Measurements from ENCODE around the gene ALK. TPM values are rescaled to one million over a fixed set of nuclear protein-coding genes. Genes with fewer than 3 reads are reported as not detected.
A peak's percentile ranks its signal among the peaks of the same experiment; 100 is the strongest.

Gene ALK
- polyA plus RNA-seq, 3 donors = not detected

GRCh38 chr2:29367986-29368658 is 553.3 kb downstream of the ALK start:
- no peak overlapping the region for H3K27ac Mint-ChIP-seq
- H3K4me3 ChIP-seq (replicated peaks in 1 of 3; ENCODE audit: low read depth in 2 of 3, low read length in 3 of 3) = no peak overlapping the region
- H3K36me3 ChIP-seq (replicated peaks in 1 of 2; ENCODE audit: control insufficient read depth in 1 of 2, insufficient read depth in 2 of 2, low read length in 2 of 2) = no peaks in the 10 kb centered on the region
- WGBS (ENCODE audit: insufficient coverage) = 100% methylated on average over 1 of the region's 3 CpGs
- no peaks in the 10 kb centered on the region for H3K9me3 ChIP-seq (replicated peaks in 1 of 2; ENCODE audit: control insufficient read depth in 1 of 2, insufficient read depth in 1 of 2, low read length in 2 of 2)
- H3K9me3 Mint-ChIP-seq = peaks cover 0 to 3% (median 0%) of the 10 kb centered on the region in 7 donors
- peaks cover 1 to 2% (median 1%) of the 10 kb centered on the region in 3 donors for H3K27me3 Mint-ChIP-seq (ENCODE audit: low read depth in 3 of 3)
- no peaks in the 10 kb centered on the region for H3K36me3 Mint-ChIP-seq
- H3K4me1 Mint-ChIP-seq = no peaks in the 10 kb centered on the region
- no peaks in the 10 kb centered on the region for H3K4me1 ChIP-seq (ENCODE audit: control insufficient read depth in 1 of 2, insufficient read depth in 2 of 2, low read length in 2 of 2)
- H3K4me2 ChIP-seq (replicated peaks; ENCODE audit: extremely low read depth, low read length, poor library complexity, severe bottlenecking) = no peak overlapping the region
- no peak for DNase-seq
- H3K27me3 ChIP-seq (ENCODE audit: control insufficient read depth in 2 of 2, insufficient read depth in 2 of 2, low read length in 2 of 2) = no peaks in the 10 kb centered on the region
- H3K27ac ChIP-seq (ENCODE audit: low read depth in 1 of 2, low read length in 2 of 2) = no peak overlapping the region
- no peak for TF ChIP-seq CTCF (IDR thresholded peaks at IDR 0.05)
- H3K9ac ChIP-seq (ENCODE audit: insufficient read depth, low read length, poor library complexity, severe bottlenecking) = no peak overlapping the region
- no peak overlapping the region for H3K4me3 Mint-ChIP-seq
- H3K79me2 ChIP-seq (ENCODE audit: insufficient read depth, low read length) = no peaks in the 10 kb centered on the region
- intact Hi-C loops (cut with micrococcal nuclease) = no loop called here
- no peaks in the 10 kb centered on the region for H4K20me1 ChIP-seq (ENCODE audit: insufficient read depth, low read length)
- no peak overlapping the region for H2AFZ ChIP-seq (ENCODE audit: insufficient read depth, low read depth, low read length, poor library complexity, severe bottlenecking)

GRCh38 chr2:29363111-29363510 is 558.3 kb downstream of the ALK start:
- H3K27me3 Mint-ChIP-seq (ENCODE audit: low read depth in 3 of 3) = peaks cover 0 to 5% (median 4%) of the 10 kb centered on the region in 3 donors

More at GRCh38 chr2:29363111-29363510, 558.3 kb downstream of the ALK start:
- WGBS (ENCODE audit: insufficient coverage) = 20% methylated on average over 1 of the region's 2 CpGs
- no peak overlapping the region for H3K4me3 Mint-ChIP-seq
- H3K4me3 ChIP-seq (replicated peaks in 1 of 3; ENCODE audit: low read depth in 2 of 3, low read length in 3 of 3) = no peak overlapping the region
- H3K36me3 ChIP-seq (replicated peaks in 1 of 2; ENCODE audit: control insufficient read depth in 1 of 2, insufficient read depth in 2 of 2, low read length in 2 of 2) = no peaks in the 10 kb centered on the region
- H3K27me3 ChIP-seq (ENCODE audit: control insufficient read depth in 2 of 2, insufficient read depth in 2 of 2, low read length in 2 of 2) = no peaks in the 10 kb centered on the region
- H4K20me1 ChIP-seq (ENCODE audit: insufficient read depth, low read length) = no peaks in the 10 kb centered on the region
- intact Hi-C loops (cut with micrococcal nuclease) = no loop called here
- H3K27ac ChIP-seq (ENCODE audit: low read depth in 1 of 2, low read length in 2 of 2) = no peak overlapping the region
- no peak overlapping the region for H3K4me2 ChIP-seq (replicated peaks; ENCODE audit: extremely low read depth, low read length, poor library complexity, severe bottlenecking)
- TF ChIP-seq CTCF (IDR thresholded peaks at IDR 0.05) = no peak
- DNase-seq = no peak
- H3K9ac ChIP-seq (ENCODE audit: insufficient read depth, low read length, poor library complexity, severe bottlenecking) = no peak overlapping the region
- peaks cover 0 to 6% (median 0%) of the 10 kb centered on the region in 7 donors for H3K9me3 Mint-ChIP-seq
- no peaks in the 10 kb centered on the region for H3K4me1 ChIP-seq (ENCODE audit: control insufficient read depth in 1 of 2, insufficient read depth in 2 of 2, low read length in 2 of 2)
- no peaks in the 10 kb centered on the region for H3K36me3 Mint-ChIP-seq
- peak overlapping the region in 1 of 7 donors; percentile 16 for H3K27ac Mint-ChIP-seq
- H3K4me1 Mint-ChIP-seq = no peaks in the 10 kb centered on the region
- H3K79me2 ChIP-seq (ENCODE audit: insufficient read depth, low read length) = no peaks in the 10 kb centered on the region
- no peak overlapping the region for H2AFZ ChIP-seq (ENCODE audit: insufficient read depth, low read depth, low read length, poor library complexity, severe bottlenecking)
- no peaks in the 10 kb centered on the region for H3K9me3 ChIP-seq (replicated peaks in 1 of 2; ENCODE audit: control insufficient read depth in 1 of 2, insufficient read depth in 1 of 2, low read length in 2 of 2)

All from CD14-positive monocyte (primary cell).